ENCODE measurements around the gene NEK9.
"Not testable (repeated sequence)": the region's sequence is repeated elsewhere in the genome, so short reads cannot be mapped to it uniquely, and the experiment has no call there.

Gene NEK9

DNA sequence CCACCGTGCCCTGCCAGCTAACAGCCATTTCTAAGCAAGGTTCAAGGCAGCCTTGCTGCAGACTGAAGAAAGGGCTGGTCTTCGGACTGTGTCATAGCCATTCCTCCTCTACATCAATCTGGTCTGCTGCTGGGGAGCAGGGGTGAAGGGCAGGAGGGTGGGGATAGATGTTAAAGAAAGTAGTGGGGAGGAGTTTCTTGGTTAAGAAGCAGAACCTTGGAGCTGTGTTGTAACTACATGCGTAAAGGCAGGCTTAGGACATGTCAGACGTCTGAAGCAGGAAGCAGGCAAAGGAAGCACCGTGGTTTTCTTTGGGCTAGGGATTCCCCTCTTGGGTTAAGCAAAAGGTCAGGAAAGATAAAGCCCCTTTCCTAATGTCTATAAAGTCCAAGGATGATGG lies 18.1 kb upstream of the NEK9 start:
- no peak for DNase-seq (ENCODE audit: low read depth in 2 of 2)

DNA sequence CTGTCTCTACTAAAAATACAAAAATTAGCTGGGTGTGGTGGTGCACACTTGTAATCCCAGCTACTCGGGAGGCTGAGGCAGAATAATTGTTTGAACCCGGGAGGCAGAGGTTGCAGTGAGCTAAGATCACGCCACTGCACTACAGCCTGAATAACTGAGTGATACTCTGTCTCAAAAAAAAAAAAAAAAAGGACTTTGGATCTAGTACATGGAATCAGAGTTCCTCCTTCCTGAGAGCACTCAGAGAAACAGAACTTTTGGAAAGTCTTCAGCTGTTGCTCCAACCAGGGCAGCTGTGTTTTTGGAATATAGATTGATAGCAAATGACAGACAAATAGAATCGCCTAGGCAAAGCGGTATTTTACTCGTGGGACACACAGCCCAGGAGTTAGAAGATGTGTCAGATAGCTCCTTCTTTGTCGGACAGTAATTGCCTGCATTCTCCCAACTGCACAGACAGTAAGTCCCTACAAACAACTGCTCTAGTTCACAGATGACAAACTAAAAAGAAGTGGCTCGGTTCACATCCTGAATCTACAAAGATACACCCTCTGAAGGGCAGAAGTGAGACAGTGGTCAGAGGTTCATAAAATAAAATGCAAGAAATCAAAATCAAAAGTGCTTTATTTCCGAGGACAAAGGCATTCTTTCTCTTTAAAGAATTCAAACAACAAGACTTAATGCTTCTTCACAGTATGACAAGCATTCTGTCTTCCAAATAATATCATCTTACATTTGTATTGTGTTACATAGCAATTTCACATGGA lies 17.1 kb upstream of the NEK9 start:
- DNase-seq (ENCODE audit: low read depth in 2 of 2): no peak

DNA sequence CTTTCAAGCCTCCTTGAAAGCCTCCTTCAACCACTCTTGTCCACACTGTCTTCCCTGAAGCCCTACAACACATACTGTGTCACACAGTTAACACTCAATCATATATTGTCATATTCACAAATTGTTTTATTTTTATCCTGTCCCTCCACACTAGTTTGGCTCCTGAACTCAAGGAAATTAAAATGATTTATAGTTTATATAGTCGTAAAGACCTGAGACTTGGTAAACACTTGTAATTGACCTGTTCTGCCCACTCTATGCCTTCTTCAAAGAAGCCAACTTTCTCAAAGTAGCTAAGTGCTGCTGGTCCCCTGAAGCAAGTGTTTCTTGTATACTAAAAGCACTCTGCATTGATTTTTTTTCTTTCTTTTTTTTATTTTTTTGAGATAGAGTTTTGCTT lies 15.6 kb upstream of the NEK9 start:
- no peak for DNase-seq (ENCODE audit: low read depth in 2 of 2)

DNA sequence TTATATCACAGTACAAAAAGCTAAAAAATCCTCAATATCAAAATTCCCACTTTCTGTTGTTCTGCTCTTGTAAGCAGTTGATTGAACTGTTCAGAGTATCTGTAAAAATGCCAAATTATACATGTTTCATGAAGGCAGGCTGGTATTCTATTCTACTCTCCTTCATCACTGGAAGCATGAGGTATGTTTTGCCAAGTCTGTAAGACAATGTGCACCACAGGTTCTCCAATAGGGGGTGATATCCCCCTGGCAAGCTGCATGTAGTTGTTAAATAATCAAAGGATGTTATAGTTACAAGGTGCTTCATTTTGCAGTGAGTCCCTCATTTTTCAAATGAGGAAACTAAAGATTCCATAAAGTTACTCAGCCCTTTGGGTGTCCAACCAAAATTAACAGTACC lies 15.1 kb upstream of the NEK9 start:
- no peak for DNase-seq (ENCODE audit: low read depth in 2 of 2)

DNA sequence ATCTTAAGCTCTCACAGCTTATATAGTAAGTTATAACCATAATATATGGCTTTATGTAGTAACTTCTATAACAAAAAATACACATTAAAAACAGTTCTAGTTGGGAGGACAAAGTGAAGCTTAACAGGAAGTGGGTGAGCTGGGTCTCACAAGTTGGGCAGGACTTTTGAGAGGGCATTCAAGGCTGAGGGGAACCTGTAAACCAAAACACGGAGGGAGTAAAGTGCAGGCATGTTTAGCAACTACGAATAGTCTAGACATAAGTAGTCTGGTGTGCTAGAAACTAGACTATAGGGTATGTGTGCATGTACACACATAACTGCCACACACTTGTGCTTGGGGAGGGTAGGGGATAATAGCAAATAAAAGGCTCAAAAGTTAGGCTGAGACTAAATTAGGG lies 14.2 kb upstream of the NEK9 start:
- no peak for DNase-seq (ENCODE audit: low read depth in 2 of 2)

DNA sequence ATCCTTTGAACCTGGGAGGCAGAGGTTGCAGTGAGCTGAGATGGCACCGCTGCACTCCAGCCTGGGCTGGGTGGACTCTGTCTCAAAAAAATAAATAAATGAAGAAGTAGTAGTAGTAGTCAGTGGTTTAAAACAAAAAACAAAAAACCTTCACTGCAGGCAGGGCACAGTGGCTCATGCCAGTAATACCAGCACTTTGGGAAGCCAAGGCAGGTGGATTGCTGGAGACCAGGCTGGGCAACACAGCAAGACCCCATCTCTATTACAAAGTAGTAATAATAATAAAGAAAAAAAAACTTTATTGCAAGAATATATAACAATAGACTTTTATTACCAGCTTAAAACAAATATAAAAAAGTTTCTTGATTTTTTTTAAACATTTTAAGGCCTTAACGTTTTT lies 13.8 kb upstream of the NEK9 start:
- DNase-seq (ENCODE audit: low read depth in 2 of 2): no peak

DNA sequence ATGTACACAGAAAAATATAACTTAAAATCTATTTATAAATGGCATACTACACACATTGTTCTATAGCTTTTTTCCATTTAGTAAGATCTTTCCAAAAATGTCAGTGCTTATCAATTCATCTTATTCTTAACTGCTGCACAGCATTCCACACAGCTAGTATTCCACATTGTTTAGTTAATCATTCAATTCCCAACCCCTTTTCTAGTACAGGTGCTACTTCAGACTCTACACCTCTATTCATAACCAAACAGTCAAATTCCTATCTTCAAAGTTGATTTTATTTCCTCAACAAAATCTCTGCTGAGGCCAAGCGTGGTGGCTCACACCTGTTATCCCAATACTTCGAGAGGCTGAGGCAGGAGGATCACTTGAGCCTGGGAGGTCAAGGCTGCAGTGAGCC lies 12.3 kb upstream of the NEK9 start:
- DNase-seq (ENCODE audit: low read depth in 2 of 2): no peak

DNA sequence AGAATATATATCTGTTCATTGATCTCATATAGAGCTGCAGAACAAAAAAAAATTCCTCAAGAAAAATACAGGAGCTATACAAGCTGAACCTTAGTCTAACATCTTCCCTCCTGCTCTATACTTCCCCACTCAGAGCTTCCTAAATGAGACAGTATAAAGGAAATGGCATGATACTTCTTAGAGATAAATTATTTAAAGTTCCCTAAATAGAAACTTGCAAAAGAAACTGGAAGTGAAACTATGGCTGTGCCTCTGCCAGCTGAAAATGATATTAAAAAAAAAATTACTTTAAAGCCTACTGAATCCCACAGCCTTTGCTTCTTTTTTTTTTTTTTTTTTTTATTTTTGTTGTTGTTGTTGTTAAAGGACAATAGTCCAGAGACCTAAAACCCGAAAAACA lies 11.6 kb upstream of the NEK9 start:
- no peak for DNase-seq (ENCODE audit: low read depth in 2 of 2)

DNA sequence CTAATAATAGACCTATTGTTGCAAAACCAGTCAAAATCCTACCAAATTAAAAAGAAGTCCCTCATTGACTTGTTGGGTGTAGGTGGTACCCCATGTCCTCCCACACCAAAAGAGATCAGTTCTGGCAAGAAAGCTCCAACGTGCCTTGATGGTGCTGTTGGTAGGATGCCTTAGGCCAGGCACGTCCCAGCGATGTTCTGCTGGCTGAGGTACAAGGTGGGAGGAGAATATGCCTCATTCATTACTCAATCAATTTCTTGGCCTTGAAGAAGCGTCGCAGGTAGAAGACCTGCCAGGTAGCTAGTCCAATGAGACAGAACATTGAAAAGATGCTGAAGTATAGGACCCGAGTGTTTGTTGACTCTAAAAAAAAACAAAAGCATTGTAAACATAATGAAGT lies 7.8 kb upstream of the NEK9 start:
- DNase-seq (ENCODE audit: low read depth in 2 of 2): no peak

DNA sequence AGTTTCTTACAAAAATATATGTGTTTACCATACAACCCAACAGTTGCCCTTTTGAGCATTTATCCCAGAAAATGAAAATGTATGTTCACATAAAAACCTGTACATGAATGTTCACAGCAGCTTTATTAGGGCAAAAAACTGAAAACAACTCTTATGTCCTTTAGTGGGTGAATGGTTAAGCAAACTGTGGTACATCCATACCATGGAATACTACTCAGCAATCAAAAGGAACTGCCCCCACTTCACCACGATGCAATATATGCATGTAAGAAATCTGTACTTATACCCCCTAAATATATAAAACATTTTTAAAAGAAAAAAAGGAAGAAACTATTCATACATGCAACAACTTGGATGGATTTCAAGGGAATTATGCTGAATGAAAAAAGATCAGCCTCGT lies 6.7 kb upstream of the NEK9 start:
- DNase-seq (ENCODE audit: low read depth in 2 of 2): no peak

DNA sequence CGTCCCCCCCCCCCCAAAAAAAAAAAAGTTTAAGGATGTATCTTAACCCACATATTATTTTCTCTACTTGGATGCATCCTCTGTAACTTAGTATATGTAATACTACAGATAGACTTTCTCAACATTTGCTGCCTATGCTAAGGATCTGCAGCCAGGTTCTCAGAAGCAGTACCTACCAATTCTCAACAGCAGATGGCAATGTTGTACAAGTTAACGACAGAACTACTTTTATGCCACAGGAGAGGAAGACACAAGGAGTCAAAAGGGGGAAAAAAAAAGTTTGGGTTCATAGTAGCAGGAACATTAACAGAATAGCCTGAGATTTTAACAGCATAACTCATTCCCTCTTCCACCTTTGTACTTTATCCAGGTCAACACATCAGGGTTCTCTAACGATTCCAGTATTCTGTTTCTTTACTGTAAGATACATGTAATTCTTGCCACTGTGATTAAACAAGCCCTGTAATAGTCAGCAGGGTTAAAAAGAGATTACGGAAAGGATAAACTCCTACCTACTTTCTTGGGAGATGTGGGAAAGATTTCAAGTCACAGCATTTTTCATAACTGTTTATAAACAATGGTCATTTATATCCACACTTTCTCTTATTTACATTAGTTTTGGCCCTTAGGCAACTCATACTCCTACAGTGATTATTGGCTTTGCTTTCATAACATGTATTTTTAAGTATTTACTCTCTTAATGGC lies 5.7 kb upstream of the NEK9 start:
- DNase-seq (ENCODE audit: low read depth in 2 of 2): no peak

DNA sequence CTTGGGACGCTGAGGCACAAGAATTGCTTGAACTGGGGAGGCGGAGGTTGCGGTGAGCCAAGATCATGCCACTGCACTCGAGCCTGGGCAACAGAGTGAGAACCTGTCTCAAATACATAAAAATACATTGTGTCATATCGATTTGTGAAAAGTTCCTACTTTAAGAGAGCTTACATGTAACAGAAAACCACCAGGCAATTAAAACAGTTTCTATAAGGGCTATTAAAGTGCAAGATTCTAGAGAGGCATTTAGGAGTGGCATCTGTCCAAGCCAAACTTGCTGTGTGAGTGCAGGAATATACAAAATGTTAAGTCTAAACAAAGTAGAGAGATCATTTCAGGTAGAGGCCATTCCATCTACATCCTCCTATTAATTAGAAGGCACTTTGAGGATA lies 1.7 kb upstream of the NEK9 start:
- DNase-seq (ENCODE audit: low read depth in 2 of 2): no peak

DNA sequence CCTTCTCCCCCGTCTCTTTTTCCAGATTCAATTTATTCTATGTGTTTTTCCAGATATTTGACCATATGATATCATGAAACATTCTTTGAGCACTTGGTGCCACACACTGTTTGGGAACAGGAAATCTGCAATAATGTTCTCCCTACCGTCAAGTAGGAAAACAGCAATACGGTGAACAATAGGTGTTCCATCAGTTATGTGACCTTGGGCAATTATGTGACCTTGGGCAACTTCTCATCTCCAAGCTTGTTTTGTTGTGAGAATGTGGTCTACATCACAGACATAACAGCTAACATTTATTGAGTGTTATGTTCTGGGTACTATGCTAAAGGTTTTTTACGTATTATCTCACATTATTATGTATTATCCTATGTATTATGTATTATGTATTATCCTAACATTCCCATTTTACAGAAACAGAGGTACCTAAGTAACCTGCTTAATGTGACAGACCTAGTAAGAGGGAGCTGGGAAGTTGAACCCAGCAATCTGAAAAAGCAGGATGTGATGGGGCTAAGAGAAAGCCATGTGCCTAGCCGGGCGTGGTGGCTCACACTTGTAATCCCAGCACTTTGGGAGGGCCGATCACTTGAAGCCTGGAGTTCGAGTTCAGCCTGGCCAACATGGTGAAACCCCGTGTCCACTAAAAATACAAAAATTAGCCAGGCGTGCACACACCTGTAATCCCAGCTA lies 1.2 kb upstream of the NEK9 start:
- DNase-seq (ENCODE audit: low read depth in 2 of 2): no peak

DNA sequence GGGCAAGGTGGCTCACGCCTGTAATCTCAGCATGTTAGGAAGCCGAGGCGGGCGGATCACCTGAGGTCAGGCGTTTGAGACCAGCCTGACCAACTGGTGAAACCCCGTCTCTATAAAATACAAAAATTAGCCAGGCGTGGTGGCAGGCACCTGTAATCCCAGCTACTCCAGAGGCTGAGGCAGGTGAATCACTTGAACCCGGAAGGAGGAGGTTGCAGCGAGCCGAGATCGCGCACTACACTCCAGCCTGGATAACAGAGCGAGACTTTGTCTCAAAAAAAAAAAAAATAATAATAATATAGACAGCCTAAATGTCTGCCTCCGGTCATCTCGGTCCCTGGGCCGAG lies 599 bp upstream of the NEK9 start:
- DNase-seq (ENCODE audit: low read depth in 2 of 2): not testable (repeated sequence)

DNA sequence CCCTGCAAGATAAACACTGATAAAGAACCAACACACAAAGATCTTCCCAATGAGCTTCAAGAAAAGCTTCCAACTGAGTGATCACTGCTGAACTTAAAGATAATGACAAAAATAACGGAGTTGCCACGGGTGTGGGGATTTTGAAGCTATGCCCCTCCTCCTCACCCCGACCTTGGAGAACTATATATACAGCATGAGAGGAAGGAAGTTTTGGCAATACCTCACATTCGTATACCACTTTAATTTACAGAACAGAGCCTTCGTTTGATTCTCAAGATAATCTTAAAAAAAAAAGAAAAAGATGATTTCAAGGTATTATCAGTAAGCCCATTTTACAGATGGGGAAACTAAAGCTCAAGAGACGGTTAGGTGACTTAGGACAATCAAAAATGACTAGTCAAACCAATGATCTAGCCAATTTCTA lies 715 bp downstream of the NEK9 start:
- no peak for DNase-seq (ENCODE audit: low read depth in 2 of 2)

DNA sequence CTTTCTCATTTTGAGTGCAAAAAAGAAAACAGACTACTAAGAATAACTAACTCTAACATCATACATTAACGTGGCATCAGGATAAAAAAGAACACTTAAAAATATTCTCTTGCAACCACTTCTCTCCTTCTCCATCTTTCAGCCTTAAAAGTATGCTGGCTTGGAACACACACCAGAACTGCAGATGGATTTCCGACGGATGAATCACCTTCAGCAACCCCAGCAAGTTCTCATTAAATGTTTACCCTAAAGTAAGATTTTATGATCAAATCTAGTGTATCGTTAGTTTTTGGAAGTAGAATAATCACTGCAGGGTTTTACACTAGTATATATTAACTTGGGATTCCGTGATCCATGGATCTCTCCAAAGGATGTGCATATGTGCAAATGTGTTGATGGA lies 1.2 kb downstream of the NEK9 start:
- no peak for DNase-seq (ENCODE audit: low read depth in 2 of 2)

DNA sequence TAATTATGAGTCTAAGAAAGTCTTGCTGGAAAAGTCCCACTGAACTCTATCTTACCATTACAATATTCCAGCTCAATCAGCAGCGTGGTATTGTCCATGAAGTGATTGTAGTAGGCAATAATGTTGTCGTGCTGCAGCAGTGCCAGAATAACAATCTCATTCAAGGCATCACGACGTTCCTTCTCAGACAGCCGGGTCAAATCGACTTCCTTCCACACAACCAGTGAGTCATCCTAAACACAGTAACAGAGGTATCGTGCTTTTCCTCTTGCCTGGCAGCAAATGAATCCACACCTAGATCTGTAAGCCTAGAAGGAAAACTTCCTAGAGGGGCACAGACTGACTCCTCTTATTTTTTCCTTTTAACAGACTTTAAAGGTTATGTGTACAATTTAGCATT lies 2.9 kb downstream of the NEK9 start:
- no peak for DNase-seq (ENCODE audit: low read depth in 2 of 2)

DNA sequence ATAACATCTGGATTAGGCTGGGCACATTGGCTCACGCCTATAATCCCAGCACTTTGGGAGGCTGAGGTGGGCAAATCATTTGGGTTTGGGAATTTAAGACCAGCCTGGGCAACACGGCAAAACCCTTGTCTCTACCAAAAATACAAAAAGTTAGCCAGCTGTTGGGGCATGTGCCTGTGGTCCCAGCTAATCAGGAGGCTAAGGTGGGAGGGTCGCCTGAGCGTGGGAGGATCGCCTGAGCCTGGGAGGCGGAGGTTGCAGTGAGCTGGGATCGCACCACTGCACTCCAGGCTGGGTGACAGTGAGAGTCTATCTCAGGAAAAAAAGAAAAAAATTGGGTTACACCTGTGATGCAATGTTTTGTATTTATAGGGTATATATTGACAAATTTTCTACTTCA lies 5.3 kb downstream of the NEK9 start:
- DNase-seq (ENCODE audit: low read depth in 2 of 2): no peak

DNA sequence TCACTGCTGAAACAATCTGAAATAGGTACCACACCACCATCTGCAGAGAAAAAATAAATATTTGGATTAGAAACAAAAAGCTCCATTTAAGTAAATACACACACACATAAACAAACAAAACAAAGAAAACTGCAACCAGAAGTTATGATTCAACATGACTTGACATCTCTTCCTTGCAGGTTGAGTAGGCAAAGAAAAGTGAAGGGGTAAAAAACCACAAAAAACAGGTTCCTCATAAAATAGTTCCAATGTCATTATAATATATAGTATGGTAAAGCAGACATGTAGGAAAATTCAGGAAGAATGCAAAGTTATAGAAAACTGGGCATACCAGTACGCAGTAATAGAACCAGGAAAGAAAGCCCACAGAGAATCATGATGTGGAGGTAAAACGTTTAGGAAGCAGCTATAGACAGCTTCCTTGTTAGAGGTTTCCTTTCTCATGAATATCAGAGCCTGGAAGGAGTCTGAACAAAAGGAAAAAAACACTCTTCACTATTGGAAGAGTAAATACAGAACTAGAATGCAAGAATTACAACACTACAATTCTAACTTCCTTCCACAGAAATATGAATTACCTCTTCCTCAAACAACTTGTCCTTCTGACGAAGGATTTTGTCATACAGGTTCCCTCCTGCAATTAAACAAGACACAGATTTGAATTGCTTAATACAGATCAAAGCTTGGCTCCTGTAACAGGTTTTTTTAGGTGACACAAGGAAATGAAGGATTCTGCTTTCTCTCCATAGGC lies 6.1 kb downstream of the NEK9 start:
- no peak for DNase-seq (ENCODE audit: low read depth in 2 of 2)

DNA sequence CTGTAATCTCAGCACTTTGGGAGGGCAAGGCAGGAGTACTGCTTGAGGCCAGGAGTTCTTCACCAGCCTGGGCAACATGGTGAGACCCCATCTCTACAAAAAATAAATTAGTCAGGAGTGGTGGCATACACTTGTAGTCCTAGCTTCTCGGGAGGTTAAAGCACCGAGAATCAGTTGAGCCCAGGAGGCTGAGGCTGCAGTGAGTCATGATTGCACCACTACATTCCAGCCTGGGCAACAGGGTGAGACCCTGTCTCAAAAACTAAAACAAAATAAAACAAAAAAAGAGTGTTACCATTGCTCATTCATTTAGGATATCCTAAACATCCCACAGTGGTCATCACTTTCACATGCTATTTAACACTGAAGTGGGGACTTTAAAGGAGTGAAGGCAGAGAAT lies 7.8 kb downstream of the NEK9 start:
- DNase-seq (ENCODE audit: low read depth in 2 of 2): no peak

DNA sequence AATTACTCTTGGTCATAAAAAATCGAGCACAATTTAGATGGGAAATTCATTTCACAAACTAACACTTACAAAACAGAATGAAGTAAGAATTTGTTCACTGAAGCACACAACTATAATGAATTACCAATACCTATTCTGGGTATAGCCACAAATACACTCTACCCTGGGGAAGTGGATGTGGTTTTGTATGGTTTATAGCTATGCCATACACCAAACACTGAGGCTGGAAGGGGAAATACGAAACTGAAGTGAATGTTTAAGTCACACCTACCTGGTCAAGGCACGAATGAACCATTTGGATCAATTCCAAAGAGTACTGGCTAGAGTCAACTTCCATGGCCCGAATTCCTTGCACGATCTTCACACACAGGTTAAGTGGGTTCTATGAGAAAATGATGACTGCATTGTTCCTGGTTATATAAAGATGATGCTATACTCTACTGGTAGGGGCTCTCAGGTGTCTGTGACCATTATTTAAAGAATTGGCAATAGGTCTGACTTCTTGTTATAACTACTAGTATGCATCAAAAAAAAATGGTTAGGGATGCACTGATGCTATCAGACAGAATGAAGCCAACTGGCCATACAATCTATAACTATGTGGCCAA lies 12.8 kb downstream of the NEK9 start:
- DNase-seq (ENCODE audit: low read depth in 2 of 2): no peak

DNA sequence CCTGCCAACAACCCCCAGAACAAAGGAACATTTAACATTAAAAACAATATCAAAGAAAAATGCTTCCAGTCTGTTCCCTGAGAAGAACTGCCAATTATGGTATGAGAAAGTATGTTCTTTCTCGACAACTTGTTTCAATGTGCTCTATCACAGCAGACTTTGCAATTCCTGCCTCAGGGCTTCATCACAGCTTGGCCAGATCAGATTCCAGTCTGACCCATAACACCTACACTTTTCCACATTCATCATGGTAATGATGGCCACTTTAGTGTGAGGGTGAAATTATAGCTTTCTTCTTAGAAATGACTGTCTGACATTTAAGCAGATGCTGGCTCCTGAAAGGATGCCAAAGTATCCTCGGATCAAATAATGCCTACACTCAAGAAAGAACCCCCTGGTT lies 17.0 kb downstream of the NEK9 start:
- DNase-seq (ENCODE audit: low read depth in 2 of 2): no peak

Data from stimulated activated CD8-positive, alpha-beta memory T cell treated with anti-CD3 and anti-CD28 coated beads, Interleukin-2, amount 100 ng/mL, for 1 hour (primary cell).